Effector memory CD8-positive, alpha-beta T cell (primary cell): ENCODE measurements around the gene SAPCD2.
"Not testable (repeated sequence)": the region's sequence is repeated elsewhere in the genome, so short reads cannot be mapped to it uniquely, and the experiment has no call there.

ENCODE experiments used
- ATAC-seq: fragments of 150-1000 bp; cut with Tn5 transposase; replicated peaks from 2 replicates; pipeline ENCODE4 v1.10.0; 2021; ENCODE audit warnings: mild to moderate bottlenecking, moderate library complexity
- DNase-seq, 3 experiments: peaks; one replicate each; pipeline ENCODE4 v3.0.0; 2021
- H3K27ac Mint-ChIP-seq, 2 donors: one replicate each; pipeline ENCODE4 v1.8.0; 2022; ENCODE audit warnings: mild to moderate bottlenecking in 2 of 2, mixed read lengths in 2 of 2, moderate library complexity in 2 of 2
- H3K27me3 Mint-ChIP-seq, 2 donors: one replicate each; pipeline ENCODE4 v1.8.0; 2022; ENCODE audit warnings: mixed read lengths in 2 of 2
- H3K36me3 Mint-ChIP-seq: one replicate; pipeline ENCODE4 v1.8.0; 2022; ENCODE audit warnings: mild to moderate bottlenecking, moderate library complexity, mixed read lengths; ENCODE audit not compliant: insufficient read depth
- H3K4me1 Mint-ChIP-seq, 2 donors: one replicate each; pipeline ENCODE4 v1.8.0; 2022; ENCODE audit warnings: low read depth in 2 of 2, mixed read lengths in 2 of 2
- H3K4me3 Mint-ChIP-seq, 2 donors: one replicate each; pipeline ENCODE4 v1.8.0; 2022; ENCODE audit warnings: mild to moderate bottlenecking in 2 of 2, mixed read lengths in 2 of 2, moderate library complexity in 2 of 2
- H3K9me3 Mint-ChIP-seq, 2 donors: one replicate each; pipeline ENCODE4 v1.8.0; 2022; ENCODE audit warnings: mixed read lengths in 2 of 2

SAPCD2 gene

DNA sequence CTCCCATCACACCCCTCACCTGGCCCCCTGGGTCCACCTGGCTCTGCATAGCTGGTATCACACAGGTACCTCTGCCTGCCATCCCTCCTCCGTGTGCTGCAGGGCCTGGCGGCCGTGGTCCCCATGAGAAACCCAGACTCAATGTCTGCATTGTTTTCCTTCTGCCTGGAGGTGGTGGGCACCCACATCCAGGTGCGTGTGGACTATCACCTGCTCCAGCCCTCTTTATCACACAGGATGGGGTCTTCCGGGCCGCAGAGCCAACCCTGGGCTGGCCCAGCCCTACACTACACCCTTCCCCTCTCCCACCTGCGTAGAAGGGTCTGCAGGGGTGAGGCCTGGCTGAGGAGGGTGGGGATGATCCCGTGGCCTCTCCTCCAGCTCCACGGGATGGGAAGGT lies 31.4 kb downstream of the SAPCD2 start:
- Mint-ChIP-seq H3K27ac (no peak overlapping the region), H3K4me3 (no peak overlapping the region), H3K36me3 (peaks cover 20% of the 10 kb centered on the region), H3K9me3 (no peaks in the 10 kb centered on the region), H3K27me3 (no peaks in the 10 kb centered on the region), H3K4me1 (peaks cover 14 to 18% of the 10 kb centered on the region in 2 donors)
- DNase-seq = no peak
- no peak for ATAC-seq

DNA sequence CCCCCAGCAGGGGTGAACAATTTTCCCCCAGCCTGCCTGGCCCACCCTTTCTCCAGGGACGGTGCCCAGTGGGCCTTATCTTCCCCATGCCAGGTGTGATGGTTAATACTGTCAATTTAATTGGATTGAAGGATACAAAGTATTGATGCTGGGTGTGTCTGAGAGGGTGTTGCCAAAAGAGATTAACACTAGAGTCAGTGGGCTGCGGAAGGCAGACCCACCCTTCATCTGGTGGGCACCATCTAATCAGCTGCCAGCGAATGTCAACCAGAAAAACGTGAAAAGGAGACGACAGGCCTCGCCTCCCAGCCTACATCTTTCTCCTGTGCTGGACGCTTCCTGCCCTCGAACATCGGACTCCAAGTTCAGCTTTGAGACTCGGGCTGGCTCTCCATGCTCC lies 32.9 kb downstream of the SAPCD2 start:
- Mint-ChIP-seq H3K4me3 (no peak overlapping the region), H3K27ac (no peak overlapping the region), H3K36me3 (peaks cover 20% of the 10 kb centered on the region), H3K27me3 (no peaks in the 10 kb centered on the region), H3K4me1 (peaks cover 22 to 24% of the 10 kb centered on the region in 2 donors), H3K9me3 (no peaks in the 10 kb centered on the region)
- no peak for DNase-seq
- no peak for ATAC-seq

DNA sequence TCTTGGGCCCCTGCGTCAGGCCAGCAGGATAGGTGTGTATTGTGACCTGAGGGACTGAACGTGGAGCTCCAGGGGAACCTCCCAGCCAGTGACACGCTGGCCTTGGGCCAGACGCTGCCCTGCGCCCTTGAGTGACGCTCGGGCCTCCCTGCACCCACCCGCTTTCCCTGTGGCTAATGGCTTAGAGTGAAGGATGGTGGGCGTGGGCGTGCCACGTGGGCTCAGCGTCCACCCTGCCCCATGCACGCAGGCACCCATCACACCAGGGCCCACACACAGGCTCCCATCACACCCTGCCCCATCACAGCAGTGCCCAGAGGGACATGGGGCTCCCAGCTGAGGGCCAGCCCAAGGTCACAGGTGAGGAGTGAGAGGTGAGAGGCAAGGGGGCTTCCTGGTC lies 33.3 kb downstream of the SAPCD2 start:
- ATAC-seq (no peak), DNase-seq (no peak)
- no peak overlapping the region for H3K27ac Mint-ChIP-seq
- H3K4me1 Mint-ChIP-seq = peaks cover 24 to 28% of the 10 kb centered on the region in 2 donors
- H3K4me3 Mint-ChIP-seq = no peak overlapping the region
- no peaks in the 10 kb centered on the region for H3K27me3 Mint-ChIP-seq
- H3K36me3 Mint-ChIP-seq = peaks cover 17% of the 10 kb centered on the region
- H3K9me3 Mint-ChIP-seq = no peaks in the 10 kb centered on the region

DNA sequence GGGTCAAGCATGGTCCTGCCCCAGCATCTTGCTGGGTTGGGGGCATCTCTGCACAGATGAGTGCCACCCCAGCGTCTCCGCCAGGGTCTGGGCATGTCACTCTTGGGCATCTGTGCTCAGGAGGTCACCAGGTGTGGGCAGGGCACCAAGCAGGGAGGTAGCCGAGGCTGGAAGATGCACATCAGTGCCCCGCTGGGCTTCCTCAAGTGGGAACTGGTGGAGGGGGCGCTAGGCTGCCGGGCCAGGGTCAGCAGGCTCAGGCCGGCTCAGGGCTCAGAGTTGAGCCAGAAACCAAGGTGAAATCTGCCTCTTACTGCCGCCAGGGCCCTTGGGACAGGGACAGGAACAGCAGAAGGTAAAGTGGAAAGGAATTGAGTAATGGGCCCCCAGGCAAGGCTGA lies 34.4 kb downstream of the SAPCD2 start:
- no peak overlapping the region for H3K27ac Mint-ChIP-seq
- H3K4me3 Mint-ChIP-seq = no peak overlapping the region

DNA sequence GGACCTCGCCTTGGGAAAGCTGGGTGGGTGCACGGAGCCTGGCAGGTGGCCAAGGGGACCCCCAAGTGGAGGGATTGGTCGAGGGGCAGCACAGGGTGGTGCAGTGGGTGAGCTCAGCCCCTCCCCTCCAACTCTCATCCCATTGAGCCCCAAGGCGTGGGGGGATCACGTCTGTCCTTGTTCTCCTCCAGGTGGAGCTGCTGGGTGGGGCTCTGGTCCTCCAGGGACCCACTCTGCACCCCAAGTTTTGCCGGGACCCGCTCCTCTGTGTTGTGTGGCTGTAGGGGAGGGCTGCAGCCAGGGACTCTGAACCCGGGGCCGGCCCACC lies 34.9 kb downstream of the SAPCD2 start:
- H3K4me1 Mint-ChIP-seq = peaks cover 32 to 38% of the 10 kb centered on the region in 2 donors

More for the DNA sequence above, 34.4 kb downstream of the SAPCD2 start:
- H3K36me3 Mint-ChIP-seq = peaks cover 16% of the 10 kb centered on the region
- no peaks in the 10 kb centered on the region for H3K9me3 Mint-ChIP-seq
- peaks cover 27 to 33% of the 10 kb centered on the region in 2 donors for H3K4me1 Mint-ChIP-seq
- ATAC-seq (no peak), DNase-seq (no peak)
- no peaks in the 10 kb centered on the region for H3K27me3 Mint-ChIP-seq

DNA sequence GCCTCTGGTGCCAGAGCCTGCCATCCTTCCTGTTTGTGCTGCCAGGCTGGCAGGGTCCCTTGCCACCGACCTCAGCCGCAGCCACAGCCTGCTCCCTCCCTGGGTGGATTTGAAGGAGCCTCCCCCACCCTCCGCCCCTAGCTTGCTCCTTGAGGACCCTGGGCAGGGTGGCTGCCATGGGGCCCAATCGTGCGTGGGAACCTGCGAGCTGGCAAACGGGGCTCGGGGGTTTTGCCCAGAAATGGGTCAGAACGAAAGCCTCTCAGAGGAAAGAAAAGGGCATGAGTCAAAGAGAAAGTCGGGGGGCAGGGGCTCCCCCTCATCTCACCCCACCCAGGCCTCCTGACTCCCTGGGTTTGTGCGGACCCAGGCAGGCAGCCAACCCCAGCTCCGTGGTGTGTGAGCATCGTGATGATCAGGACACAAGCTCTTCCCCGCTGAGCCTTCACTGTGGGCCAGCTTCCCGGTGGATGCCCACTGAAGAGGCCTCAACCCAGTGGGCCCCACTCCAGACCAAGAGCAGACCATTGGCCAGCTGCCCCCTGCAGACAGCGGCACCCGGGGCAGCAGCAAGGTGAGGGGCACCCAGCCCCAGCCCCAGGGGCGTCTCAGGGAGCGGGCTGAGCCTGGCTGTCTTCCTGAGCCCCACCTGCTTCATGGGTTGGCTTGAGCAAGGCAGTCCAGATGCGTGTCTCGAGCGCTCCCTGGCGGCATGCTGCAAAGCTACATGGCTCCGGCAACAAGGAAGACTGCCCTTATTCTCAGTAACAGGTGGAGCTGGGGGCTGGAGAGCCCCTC lies 35.4 kb downstream of the SAPCD2 start:
- H3K9me3 Mint-ChIP-seq = no peaks in the 10 kb centered on the region
- DNase-seq (peak; percentile 84 to 87 (median 84)), ATAC-seq (peak; percentile 65)
- H3K27me3 Mint-ChIP-seq = no peaks in the 10 kb centered on the region
- H3K36me3 Mint-ChIP-seq = peaks cover 25% of the 10 kb centered on the region
- H3K4me1 Mint-ChIP-seq = peaks cover 33 to 41% of the 10 kb centered on the region in 2 donors
- peak overlapping the region; percentile 69 to 92 for H3K27ac Mint-ChIP-seq
- H3K4me3 Mint-ChIP-seq = peak overlapping the region; percentile 84 to 94

More for the DNA sequence above, 34.9 kb downstream of the SAPCD2 start:
- peaks cover 21% of the 10 kb centered on the region for H3K36me3 Mint-ChIP-seq
- DNase-seq = no peak
- H3K27ac Mint-ChIP-seq = peak overlapping the region in 1 of 2 donors; percentile 92
- H3K9me3 Mint-ChIP-seq = no peaks in the 10 kb centered on the region
- peak overlapping the region; percentile 84 to 94 for H3K4me3 Mint-ChIP-seq
- no peaks in the 10 kb centered on the region for H3K27me3 Mint-ChIP-seq
- ATAC-seq = no peak

DNA sequence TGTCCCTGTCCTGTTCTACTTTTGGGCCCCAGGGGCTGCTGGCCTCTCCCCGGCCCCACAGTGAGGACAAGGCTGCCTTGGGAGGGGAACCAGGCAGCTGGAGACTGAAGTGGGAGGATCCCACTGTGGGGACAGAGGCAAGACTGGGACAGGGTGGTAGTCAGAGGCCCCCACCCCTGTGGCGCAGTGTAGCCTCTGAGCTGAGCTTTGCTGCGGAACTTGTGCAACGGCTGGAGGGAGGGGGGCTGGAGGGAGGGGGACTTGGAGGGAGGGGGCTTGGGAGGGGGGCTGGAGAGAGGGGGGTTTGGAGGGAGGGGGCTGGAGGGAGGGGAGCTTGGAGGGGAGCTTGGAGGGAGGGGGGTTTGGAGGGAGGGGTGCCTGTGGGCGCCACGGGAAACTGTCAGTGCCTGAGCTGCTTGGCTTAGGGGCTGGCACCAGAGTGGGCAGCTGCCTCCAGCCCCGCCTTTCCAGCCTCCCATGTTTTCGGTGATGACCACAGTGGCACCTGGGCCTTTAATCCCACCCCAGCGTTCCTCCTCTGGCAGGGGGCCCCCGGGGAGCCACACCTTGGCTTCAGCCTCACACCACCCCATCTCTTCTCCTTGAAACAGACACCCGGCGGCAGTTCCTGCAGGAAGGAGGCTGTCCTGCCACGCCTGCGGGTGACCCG lies 36.2 kb downstream of the SAPCD2 start:
- DNase-seq = no peak
- no peak for ATAC-seq
- peaks cover 31% of the 10 kb centered on the region for H3K36me3 Mint-ChIP-seq
- H3K27me3 Mint-ChIP-seq = no peaks in the 10 kb centered on the region
- peaks cover 39 to 48% of the 10 kb centered on the region in 2 donors for H3K4me1 Mint-ChIP-seq
- peak overlapping the region; percentile 84 to 94 for H3K4me3 Mint-ChIP-seq
- H3K9me3 Mint-ChIP-seq = no peaks in the 10 kb centered on the region
- peak overlapping the region; percentile 69 to 92 for H3K27ac Mint-ChIP-seq

DNA sequence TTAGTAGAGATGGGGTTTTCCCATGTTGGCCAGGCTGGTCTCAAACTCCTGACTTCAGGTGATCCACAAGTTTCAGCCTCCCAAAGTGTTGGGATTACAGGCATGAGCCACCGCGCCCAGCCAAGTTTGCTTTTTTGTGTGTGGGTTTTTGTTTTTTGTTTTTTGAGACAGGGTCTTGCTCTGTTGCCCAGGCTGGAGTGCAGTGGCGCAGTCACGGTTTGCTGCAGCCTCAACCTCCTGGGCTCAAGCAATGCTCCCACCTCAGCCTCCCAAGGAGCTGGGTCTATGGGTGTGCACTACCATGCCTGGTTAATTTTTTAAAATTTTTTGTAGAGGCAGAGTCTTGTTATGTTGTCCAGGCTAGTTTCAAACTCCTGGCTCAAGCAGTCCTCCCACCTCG lies 36.9 kb downstream of the SAPCD2 start:
- Mint-ChIP-seq H3K4me3 (peak overlapping the region; percentile 38 to 94), H3K4me1 (peaks cover 39 to 49% of the 10 kb centered on the region in 2 donors), H3K36me3 (peaks cover 34% of the 10 kb centered on the region), H3K27ac (peak overlapping the region in 1 of 2 donors; percentile 92)
- DNase-seq, H3K27me3 Mint-ChIP-seq, H3K9me3 Mint-ChIP-seq, ATAC-seq: not testable (repeated sequence)

DNA sequence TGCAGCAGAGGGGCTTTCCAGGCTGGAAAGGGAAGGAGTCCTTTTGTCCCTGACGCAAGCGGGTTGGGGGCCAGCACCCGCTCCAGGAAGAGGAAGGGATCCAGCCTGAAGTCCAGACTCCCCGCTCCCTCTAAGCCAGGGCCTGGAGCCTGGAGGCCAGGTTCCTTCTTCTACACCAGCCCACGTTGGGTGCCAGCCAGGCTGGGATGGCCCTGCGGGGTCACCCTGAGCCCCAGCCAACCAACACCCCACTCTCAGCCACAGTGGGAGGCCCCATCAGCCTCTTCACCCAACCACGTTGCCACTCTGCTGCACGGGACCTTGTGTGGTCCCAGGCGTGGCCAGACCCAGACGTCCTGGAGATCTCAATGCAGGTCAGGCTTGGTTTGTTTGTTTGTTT lies 37.5 kb downstream of the SAPCD2 start:
- Mint-ChIP-seq H3K4me3 (peak overlapping the region; percentile 78 to 94), H3K27ac (peak overlapping the region in 1 of 2 donors; percentile 92), H3K4me1 (peaks cover 39 to 49% of the 10 kb centered on the region in 2 donors), H3K27me3 (no peaks in the 10 kb centered on the region), H3K36me3 (peaks cover 34% of the 10 kb centered on the region), H3K9me3 (no peaks in the 10 kb centered on the region)
- DNase-seq (peak in 2 of 3 experiments; percentile 42 to 48), ATAC-seq (peak; percentile 35)

DNA sequence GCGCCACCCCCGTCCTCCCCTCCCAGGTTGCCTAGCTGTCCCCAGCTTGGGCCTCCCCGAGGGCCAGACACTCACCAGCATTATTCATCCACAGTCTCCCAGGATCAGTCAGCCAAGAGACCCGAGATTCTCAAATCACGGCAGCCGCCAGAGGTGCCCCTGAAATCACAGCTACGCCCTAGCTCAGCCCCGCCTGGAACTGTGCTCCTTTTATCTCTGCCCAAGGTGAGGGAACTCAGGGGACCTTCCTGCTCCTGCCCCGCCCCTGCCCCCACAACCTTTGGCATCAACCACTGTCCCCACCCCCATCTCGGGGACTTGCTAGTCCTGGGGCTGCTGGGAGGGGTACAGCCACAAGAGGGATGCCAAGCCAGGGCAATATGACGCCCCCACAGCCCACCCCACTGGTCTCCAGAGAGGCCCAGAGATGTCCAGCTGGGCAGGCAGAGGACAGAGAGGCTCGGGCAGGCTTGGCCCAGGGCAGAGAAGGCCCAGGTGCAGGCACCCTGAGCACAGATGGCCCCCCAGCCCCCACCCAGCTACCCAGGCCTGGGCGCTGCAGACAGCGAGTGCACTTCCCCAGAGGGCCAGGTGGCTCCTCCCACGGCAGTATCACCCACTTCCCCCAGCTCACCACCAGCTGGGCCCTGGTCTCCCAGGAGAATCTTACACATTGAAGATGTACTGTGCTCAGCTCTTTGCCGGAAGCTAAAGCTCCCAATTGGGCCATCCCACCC lies 38.3 kb downstream of the SAPCD2 start, which contains the start of gene FUT7:
Gene FUT7 (minus strand): TSS at position 185 of the 737 bp plus-strand sequence. CDS start 97 bp downstream, at position 88.
- ATAC-seq (peak; percentile 16), DNase-seq (peak in 2 of 3 experiments; percentile 39 to 46)
- peak within 1 kb of the TSS; percentile 41 to 93 for H3K27ac Mint-ChIP-seq
- peak within 1 kb of the TSS; percentile 79 to 94 for H3K4me3 Mint-ChIP-seq
- H3K9me3 Mint-ChIP-seq = no peaks in the 10 kb centered on the region
- H3K27me3 Mint-ChIP-seq = no peaks in the 10 kb centered on the region
- peaks cover 42 to 53% of the 10 kb centered on the region in 2 donors for H3K4me1 Mint-ChIP-seq
- H3K36me3 Mint-ChIP-seq = peaks cover 37% of the 10 kb centered on the region

DNA sequence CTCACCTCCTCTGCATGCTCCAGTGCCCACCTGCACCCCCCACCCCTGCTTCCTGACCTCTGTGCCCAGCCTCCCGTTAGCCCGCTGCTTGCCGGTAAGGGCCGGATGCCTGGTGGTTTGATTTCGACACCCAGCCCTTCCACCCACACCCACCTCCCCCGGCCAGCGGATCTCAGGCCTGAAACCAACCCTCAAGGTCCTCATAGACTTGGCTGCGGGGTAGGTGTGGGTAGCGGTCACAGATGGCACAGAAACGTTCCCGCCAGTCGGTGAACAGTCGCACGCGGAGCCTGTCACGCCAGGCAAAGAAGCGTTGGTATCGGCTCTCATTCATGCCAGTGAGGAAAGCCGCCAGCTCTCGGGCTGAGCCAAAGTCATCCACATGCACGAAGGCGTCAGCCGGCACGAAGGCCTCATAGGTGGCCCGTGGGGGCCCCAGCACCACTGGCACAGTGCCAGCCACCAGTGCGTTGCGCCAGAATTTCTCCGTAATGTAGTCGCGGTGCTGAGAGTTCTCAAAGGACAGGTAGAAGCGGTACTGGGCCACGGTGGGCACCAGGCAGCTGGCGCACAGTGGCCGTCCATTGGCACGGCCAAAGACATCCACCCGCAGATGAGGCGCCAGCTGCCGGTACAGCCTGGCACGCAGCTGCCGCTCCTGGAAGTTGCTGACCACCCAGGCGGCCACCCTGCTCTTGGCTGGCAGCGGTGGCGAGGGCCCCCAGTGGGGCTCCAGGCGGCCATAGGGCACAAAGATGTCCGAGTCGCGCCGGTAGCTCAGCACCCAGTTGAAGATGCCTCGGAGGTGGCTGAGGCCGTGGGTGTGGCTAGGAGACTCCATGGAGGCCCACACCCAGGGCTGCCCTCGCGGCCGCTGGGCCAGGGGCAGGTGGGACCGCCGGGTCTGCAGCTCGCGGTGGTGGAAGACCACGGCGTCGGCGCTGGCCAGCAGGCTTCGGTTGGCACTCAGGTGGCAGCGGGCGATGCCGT lies 39.5 kb downstream of the SAPCD2 start:
- Mint-ChIP-seq H3K9me3 (no peaks in the 10 kb centered on the region), H3K27ac (peak overlapping the region; percentile 41 to 93), H3K4me1 (peaks cover 53 to 60% of the 10 kb centered on the region in 2 donors), H3K36me3 (peaks cover 35% of the 10 kb centered on the region), H3K27me3 (no peaks in the 10 kb centered on the region), H3K4me3 (peak overlapping the region; percentile 79 to 94)
- DNase-seq = peak; percentile 40 to 45 (median 44)
- peak; percentile 10 for ATAC-seq

DNA sequence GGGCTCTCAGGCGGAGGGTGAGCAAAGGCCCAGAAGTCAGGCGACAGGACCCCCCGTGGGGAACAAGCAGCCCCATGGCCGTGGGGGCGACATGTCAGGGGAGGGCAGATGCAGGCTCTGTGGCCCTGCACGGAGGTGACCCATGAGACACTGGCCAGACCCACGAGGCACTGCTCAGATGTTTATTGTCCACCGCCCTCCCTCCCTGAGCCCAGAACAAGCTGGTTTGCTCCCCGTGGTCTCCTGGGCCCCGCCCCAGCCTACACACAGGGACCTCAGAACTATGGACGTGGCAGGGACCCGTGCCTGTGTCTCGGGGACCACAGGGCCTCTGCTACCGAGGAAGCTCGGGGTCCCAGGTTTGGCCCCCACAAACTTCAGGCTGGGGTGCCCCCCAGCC lies 40.4 kb downstream of the SAPCD2 start:
- Mint-ChIP-seq H3K27me3 (no peaks in the 10 kb centered on the region), H3K36me3 (peaks cover 33% of the 10 kb centered on the region), H3K4me3 (peak overlapping the region; percentile 86 to 94), H3K9me3 (no peaks in the 10 kb centered on the region), H3K27ac (peak overlapping the region; percentile 41 to 93), H3K4me1 (peaks cover 51 to 55% of the 10 kb centered on the region in 2 donors)
- DNase-seq = no peak
- no peak for ATAC-seq
